SKM-1 (cell line): ENCODE measurements around the gene CEACAM1.
"Not testable (repeated sequence)": the region's sequence is repeated elsewhere in the genome, so short reads cannot be mapped to it uniquely, and the experiment has no call there.

Experiments
- DNase-seq: peaks from one replicate; lab custom pipeline; 2025; ENCODE audit not compliant: unreplicated experiment; lab: John Stamatoyannopoulos, UW

The CEACAM1 gene

DNA sequence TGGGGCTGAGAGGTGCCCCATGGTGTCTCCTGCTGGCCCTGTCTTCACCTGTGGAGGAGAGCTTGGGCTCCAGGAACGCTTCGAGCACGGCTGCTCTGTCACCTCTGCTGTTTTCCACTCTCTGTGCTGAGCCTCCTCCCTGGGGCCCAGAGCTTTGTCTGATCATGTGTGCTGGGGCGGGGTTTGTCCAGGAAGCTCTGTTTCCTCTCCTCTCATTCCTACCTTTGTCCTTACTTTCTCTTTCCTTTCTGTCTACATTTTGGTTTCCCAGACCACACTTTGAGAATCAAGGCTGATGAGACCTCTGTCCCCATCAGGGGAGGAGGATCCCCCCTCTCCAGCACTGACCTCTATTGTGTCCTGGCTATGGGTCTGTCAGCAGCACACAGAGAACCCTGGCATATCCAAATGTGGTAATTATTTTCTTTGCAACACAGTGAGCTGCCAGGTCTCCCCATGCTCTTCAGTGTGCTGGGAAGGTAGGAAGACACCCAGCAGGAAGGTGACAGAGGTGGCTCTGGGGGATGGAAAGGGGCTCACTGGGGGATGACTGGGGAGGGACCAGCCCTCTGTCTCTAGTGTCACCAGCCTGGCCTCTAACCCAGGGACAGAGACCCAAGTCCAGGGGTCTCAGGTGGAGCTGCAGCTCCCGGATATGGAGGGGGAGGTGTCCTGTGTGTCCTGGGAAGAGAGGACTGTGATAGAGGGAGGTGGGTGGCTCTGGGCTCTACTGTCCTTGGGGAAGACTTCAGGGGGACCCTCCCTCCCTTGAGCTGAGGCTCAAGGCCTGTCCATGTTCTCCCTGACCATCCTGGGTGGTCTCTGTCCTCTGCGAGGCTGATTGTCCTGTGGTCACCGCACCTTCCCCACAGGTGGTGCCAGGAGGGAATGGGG, at the start of gene CEACAM1:
CEACAM1 (minus strand) TSS at position 128 of the 894 bp plus-strand sequence; CDS start at position 21, 107 bp downstream.
- DNase-seq: no peak

DNA sequence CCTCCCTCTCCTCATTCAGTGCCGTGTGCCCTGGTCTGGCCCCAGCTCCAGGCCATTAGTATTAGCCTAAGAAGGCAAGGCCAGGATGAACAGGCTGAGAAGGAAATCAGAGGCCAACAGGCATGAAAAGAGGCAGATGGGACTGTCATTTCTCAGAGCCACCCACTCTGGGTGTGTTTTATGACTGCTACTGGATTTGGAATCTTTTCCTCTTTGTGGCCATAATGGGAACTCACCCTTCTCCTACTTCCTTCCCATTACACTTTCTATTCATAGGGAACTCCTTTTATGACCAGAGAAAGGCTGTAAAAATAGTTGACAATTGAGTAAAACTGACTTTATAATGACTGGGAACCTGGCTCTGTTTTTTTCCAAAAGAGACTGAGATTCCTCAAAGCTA, 48.7 kb upstream of the CEACAM1 start:
- no peak for DNase-seq

DNA sequence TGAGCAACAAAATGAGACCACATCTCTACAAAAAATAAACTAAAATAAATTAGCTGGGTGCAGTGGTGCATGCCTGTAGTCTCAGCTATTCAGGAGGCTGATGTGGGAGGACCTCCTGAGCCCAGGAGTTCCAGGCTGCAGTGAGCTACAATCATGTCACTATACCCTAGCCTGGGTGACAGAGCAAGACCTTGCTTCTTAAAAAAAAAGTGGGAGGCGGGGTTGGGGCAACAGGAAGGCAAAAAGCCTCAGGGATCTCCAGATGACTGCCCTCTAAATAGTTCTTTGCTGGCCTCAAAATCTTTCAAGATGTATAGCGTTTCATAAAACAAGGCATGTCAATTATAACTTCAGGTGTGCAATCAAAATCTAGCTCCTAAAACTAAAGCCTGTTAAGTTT, 48.0 kb upstream of the CEACAM1 start:
- no peak for DNase-seq

DNA sequence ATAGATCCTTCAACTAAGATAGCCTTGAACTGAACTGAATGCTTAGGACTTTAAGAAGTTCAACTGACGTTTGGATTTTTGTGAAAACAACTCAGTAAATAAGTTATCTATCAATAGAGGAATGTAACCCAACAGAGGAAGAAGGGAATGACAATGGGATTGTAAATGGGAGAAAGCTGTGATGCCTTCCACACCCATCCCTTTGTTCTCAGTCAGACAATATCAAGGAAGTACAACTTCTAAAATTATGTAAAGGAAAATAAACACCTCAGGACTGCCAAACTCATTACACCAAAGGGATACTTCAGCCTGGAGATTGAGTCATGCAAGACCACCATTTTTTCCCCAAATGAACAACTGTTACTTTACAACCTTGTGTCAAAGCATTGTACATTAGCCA, 45.4 kb upstream of the CEACAM1 start:
- DNase-seq: no peak

DNA sequence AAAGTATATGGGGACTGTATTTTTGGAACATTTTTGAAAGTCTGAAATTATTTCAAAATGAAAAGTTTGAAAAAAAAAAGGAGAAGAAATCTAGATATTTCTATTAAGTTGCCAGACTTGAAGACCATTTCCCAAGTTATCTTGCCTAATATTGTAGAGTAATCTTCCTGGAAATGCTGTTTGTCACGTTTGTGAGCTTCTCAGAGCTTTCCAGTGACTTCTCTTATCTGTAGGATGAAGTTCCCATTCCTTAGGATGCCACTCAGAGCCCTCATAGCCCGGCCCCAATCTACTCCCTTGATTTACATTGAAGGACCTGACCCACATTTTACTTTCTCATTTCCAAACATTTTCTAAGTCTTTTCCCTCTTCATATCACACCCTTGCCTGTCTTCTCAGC, 42.8 kb upstream of the CEACAM1 start:
- DNase-seq: no peak

DNA sequence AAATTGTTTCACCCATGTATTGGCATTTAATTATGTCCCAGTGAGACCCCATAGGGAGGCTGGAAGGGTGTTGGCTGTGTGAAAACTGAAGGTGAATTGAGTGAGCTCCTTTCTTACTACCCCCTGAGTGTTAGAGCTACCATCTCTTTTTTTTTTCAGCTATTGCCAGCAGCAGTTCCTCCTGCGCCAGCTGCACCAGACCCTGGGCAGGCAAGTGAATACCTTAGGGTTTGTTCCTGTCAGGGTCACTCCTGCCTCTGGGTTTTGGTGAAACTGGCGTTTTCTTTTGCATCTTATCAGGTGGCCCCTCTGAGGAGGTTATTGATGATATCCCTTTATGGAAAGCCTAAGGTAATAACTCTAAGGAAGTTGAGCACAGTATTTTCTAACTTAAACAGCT, 40.9 kb upstream of the CEACAM1 start:
- DNase-seq: no peak

DNA sequence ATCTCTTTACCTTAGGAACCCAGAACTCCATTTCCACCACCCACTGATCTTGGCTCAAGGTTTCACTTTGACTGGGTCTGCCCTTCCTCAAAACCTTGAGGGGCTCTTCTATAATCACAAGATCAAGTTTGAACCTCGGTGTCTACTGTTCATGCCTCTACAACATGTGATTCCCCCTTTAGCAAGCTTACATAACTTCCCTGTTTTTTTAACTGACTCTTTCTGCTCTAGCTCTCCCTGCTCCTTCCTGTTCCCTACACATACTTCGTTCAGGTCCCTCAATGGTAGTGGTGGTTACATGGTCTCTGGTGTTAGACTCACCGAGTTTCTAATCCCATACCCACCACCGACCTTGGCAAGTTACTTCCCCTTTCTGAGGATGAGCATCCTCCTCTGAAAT, 39.7 kb upstream of the CEACAM1 start:
- no peak for DNase-seq

DNA sequence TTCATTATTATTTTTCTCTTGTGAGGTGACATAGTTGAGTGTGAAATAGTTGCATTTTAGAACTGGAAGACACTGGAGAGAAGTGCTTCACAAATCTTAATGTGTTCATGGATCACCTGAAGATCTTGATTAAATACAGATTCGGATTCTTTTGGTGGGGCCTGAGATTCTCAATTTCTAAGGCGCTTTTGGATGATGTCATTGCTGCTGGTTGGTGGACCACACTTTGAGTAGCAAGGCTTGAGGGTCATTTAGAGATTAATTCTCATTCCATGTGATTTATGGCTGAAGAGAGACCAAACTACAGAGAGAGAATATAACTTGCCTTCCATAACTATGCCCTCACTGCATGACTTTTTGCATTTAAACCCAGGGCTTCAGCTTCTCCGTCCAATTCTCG, 39.3 kb upstream of the CEACAM1 start:
- DNase-seq: no peak

DNA sequence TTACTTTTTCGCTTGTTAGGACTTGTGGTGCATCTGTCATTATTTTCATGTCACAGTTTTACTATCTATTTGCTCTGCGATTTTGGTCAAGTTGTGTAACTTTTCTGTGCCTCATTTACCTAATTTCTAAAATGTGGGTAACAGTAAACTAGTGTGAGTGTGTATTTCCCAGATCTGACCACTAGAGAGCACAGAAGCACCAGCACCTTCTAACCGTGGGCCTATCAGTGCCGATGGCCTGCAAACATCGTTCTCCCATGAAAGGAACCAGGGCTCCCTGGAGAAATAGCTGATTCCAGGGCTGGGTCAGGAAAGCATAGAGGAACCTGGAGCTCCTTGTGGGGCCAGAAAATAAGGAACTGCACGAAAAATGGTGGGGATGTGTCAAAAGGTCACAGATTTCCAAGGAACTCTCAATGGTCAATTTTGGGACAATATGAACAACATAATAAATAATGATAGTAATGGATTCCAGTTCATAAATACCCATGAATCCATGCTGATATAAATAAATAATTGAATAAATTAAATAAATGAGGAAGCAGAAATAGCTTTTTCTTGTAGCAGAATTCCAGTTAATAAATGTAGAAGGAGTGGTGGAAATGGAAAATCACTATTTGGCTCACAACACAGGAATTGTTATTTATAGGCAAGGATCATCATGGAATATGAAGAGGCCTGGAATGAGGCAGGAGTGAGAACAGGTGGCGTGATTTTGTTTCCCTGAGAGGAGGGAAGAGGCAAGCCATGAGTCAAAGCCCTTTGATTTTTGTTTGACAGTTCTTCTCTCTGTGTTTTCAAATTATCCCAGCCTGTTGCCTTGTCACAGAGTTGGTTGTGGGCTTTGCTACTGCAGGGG, 35.3 kb upstream of the CEACAM1 start:
- DNase-seq: no peak

DNA sequence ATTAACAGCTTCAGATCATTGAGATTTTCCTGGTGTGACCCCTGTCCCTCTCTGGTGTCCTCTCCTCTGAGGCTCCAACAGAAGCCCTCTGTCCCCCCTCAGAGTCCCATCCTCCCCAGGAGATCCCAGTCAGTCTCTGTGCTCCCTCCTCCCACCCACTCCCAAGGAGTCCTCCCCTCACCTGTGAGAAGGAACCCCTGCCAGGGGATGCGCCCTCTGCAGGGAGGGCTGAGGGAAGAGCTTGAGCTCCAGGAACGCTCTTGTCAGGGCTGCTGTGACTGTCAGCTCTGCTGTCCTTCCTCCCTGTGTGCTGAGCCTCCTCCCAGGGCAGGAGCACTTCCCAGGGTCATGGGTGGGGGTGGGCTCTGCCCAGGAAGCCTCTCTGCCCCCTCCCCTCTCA, 33.2 kb upstream of the CEACAM1 start:
- no peak for DNase-seq

DNA sequence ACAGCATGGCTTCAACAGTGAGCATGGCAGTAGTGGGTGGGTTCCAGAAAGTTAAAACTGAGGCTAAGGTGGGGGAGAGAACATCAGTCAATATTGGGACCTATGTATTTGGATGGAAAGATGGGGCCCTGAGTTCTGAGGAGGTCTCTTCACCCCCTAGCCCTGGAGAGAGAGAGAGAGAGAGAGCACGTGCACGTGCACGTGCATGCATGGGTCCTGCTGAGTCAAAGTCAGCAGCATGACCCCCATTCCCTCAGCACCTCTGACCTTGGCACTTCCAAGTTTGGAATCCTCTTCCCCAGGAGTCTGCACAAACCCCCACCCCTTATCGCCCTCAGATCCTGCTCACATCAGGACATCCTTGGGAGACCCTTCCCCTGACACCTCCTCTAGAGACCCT, 32.5 kb upstream of the CEACAM1 start:
- DNase-seq: no peak

DNA sequence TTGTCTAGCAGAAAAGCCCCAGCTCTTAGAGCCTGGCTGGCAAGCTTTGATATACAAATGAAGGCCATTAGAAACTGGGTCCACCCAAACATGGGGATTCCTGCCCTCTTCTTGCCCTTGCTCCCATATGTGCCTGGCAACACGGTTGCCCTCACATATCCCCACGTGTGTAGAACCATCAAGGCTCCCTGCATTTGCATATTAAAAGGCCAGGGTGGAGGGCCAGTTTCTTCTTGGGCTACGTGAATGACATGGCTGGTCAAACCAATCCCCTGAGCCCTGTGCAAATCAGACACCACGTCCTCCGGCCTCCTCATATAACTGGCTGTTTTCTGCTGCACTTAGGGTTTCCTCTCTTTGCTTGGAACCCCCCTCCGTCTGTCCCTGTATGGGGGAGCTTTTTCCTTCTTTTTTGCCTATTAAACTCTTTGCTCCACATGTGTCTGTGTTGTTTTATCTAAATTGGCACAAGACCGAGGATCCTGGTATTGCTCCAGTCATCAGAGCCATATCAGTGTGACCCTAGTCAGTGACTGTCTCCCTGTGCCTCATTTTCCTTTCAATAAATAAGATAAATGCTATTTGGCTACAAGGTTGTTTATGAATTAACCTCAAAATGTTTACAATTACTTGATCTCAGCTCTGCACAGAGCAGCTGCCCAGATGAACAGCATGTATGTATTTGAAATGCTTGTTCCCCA, 30.3 kb upstream of the CEACAM1 start:
- DNase-seq: no peak

DNA sequence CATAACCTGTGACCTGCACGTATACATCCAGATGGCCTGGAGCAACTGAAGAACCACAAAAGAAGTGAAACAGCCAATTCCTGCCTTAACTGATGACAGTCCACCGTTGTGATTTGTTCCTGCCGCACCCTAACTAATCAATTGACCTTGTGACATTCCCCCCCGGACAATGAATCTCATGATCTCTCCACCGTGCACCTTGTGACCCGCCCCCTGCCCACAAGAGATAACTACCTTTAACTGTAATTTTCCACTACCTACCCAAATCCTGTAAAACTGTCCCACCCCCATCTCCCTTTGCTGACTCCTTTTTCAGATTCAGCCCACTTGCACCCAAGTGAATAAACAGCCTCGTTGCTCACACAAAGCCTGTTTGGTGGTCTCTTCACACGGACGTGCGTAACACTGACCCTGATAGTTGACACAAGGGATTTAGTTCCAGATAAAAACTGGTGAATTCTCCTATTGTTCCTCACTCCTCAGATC, 29.1 kb upstream of the CEACAM1 start:
- DNase-seq: not testable (repeated sequence)

DNA sequence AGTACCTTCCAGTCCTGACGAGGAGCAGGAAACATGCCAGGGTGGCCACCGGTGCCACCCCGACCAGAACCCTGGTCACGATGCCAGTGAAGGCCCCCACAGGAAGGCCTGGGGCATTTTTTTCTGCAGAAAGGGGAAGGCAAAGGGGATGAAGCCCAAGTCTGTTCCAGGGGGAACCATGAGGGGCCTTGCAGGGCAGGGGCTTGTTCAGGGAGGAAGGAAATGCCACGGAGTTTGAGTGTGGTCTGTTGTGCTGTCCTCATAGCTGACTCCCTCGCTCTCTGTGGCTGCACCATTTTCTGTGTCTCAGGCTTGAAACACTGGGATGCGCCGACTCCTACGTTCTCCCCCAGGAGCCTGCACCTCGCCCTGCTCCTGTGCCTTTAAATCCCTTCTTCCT, 27.5 kb upstream of the CEACAM1 start:
- DNase-seq: no peak

DNA sequence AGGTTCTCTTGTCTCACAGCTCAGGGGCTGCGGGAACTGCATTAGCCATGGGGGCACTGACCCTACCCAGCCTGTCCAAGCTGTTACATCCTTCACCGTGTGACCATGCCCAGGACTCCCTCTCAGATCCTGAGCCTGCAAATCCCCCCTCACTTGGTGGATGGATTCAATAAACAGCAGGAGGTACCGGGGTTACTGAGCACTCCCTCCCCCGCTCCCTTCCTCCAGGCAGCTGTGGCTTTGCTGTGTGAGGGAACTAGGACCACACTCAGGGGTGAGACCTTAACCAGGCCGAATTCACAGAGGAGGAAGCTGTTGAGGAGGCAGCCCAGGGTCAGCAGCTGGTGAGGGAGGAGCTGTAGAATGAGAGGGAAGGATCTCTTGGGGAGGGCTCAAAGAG, 27.0 kb upstream of the CEACAM1 start:
- no peak for DNase-seq

DNA sequence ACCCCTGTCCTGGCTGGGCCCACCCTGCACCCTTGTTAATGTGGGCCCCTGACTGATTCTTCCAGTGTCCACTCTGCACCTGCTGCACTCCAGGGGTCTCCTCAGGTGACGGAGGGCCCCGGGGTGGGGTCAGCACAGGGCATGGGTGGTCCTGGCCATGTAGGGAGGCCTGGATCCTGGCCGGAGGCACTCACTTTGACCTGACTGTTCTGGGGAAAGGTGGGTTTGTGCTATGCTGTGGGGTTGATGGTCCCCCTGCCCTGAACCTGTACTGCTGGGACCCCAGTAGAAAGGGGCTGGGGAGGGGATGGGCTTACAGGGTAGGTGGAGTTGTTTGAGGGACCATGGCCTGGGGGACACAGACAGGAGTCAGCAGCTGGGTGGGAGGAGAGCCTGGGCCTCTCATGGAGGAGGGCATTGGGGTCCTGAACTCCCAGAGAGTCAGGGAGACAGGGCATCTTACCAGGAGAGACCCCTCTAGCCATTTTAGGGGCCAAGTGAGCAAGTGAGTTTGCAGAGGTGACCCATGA, 25.8 kb upstream of the CEACAM1 start:
- no peak for DNase-seq

DNA sequence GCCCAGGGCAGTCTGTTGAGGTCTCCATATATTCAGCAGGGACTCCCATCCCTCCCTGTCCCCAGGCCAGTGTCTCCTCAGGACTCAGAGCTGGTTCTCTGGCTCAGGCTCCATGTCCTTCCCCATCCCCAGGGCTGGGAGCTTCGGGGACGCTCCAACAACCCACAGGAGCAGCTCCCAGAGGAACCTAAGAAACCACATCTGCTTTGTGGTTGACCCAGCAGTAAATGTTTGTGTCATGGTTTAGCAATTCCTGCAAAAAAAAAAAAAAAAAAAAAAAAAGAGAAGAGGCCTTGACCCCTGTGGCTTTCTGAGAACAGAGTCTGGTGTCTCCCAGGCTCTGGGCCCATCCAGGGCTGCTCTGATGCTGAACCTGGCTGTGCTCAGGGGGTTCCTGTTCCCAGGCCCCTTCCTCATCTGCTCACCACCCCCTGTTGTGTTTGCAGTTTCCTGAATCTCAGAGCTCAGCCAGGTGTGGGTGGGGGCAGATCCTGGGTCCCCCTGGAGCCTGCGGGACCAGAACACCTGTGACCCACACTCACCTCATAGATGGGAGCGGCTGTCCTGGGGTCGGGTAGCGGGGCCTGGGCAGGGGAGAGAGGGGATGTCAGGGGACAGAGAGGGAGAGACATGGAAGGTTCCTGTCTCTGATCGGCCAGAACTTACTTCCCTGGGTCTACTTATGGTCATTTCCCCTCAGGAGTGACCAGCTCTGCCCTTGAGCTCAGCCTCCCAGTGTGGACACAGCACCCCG, 25.2 kb upstream of the CEACAM1 start:
- DNase-seq: no peak

DNA sequence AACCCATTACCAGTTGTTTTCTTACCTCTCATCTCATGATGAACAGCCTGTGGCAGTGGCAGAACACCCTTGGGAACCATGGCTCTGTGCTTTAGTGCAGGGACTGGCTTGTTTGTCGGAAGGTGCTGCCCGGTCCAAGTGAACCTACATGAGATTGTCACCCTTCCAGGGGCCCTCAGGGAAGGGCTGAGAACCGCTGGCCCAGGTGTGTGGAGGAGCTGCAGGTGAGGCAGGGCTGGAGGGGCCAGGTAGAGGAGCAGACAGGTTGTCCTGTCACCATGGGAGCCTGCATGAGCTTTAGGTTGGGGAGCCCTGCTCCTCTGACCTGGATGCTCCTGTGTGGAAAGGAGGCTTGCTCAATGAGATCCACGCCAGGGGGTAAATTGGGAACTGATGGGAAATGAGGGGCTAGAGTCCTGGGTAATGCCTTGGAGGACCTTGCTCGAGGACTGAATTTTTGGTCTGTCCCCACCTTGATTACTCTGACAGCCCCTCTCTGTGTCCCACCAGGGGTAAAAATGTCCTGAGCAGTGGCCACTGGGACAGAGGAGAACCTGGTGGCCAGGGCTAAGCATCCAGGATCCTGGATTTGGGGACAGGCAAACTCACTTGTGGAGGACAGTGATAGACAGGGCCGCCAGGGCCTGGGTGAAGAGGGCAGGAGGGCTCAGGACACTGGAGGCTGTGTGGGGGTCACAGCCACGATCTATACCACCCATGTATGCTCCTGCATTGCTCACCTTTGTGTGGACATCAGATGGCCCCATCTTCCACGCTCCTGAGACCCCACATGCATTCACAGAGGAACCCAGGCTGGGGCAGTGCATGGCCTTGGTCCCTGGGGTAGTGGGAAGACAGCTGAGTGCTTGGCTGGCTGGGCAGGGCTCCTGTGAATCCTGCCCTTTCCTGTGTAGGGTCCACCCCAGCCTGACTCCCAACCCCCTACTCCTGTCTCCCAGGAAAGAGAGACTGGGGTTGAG, 24.1 kb upstream of the CEACAM1 start:
- DNase-seq: no peak

DNA sequence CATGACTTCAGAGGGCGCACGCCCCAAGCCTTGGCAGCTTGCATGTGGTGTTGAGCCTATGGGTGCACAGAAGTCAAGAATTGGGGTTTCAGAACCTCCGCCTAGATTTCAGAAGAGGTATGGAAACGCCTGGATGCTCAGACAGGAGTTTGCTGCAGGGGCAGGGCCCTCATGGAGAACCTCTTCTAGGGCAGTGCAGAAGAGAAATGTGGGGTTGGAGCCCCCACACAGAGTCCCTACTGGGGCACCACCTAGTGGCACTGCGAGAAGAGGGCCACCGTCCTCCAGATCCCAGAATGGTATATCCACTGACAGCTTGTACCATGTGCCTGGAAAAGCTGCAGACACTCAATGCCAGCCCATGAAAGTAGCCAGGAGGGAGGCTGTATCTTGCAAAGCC, 22.2 kb upstream of the CEACAM1 start:
- DNase-seq: not testable (repeated sequence)
